Panc1 (cell line): ENCODE data around the gene HBEGF.

ENCODE experiments used
- POLR2AphosphoS5 ChIP-seq: IDR thresholded peaks from 2 replicates; pipeline ENCODE4 v1.6.1; 2012; ENCODE audit warnings: mild to moderate bottlenecking, low read depth, low read length, moderate library complexity
- TF ChIP-seq, protein P1 (sequence below): fragments of 450-650 bp; IDR thresholded peaks from 2 replicates; pipeline ENCODE4 v1.5.1; 2017; ENCODE audit warnings: mild to moderate bottlenecking

DNA sequence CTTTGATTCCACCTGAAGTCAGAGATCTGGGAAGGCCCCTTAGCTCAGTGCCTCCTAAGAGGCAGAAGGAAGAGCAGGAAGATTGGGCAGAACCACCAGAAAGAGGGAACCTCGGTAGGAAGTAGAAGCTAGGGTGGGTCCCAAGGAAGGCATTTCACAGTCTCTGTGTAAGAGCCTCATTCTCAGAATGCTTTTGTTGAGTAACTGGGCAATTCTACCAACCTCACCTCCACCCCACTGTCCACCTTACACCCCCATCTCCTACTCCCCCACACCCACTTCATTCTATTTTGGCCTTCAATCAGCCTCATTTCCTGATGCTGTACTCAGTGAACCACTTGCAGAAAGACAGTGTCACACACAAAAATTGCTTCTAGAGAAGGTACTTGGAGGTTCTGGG lies 3.5 kb downstream of the HBEGF start:
- TF ChIP-seq POLR2AphosphoS5: no peak
- TF ChIP-seq, protein P1, sequence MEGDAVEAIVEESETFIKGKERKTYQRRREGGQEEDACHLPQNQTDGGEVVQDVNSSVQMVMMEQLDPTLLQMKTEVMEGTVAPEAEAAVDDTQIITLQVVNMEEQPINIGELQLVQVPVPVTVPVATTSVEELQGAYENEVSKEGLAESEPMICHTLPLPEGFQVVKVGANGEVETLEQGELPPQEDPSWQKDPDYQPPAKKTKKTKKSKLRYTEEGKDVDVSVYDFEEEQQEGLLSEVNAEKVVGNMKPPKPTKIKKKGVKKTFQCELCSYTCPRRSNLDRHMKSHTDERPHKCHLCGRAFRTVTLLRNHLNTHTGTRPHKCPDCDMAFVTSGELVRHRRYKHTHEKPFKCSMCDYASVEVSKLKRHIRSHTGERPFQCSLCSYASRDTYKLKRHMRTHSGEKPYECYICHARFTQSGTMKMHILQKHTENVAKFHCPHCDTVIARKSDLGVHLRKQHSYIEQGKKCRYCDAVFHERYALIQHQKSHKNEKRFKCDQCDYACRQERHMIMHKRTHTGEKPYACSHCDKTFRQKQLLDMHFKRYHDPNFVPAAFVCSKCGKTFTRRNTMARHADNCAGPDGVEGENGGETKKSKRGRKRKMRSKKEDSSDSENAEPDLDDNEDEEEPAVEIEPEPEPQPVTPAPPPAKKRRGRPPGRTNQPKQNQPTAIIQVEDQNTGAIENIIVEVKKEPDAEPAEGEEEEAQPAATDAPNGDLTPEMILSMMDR: no peak
